Astrocyte of the cerebellum (primary cell): ENCODE measurements around the gene LFNG.

Experiments
- DNase-seq: peaks from one replicate; pipeline ENCODE4 v3.0.0-alpha.2; 2011; ENCODE audit warnings: low read depth
- H3K4me3 ChIP-seq: 2 replicates; pipeline ENCODE4 v1.5.1; 2011; ENCODE audit warnings: mild to moderate bottlenecking, low read depth, low read length, moderate library complexity
- in situ Hi-C: cut with HindIII; loops from 2 replicates; pipeline ENCODE4 v1.10.0; 2017; ENCODE audit warnings: low sequenced_read_pairs
- TF ChIP-seq, protein P1 (sequence below): IDR thresholded peaks from 2 replicates; pipeline ENCODE4 v1.5.1; 2012; ENCODE audit warnings: low read length, low read depth, moderate library complexity, mild to moderate bottlenecking; ENCODE audit errors: missing control alignments

LFNG gene

DNA sequence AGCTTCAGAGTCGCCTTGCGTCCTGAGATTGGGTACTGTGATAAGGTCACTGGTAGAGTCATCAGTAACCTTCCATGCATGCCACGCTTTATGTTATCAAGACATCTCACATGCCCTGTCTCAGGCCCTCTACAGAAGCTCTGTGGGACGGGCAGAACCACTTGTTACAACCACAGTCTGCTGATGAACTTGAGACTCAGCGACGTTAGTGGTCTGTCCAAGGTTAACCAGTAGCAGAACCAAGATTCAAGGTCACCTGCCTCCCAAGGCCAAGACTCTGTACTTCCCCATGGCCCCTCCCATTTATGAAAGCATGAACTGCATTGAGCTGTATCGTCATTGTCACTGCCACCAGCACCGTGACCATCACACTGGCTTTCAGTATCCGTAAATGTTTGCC, 54.2 kb downstream of the LFNG start:
- no peak overlapping the region for H3K4me3 ChIP-seq
- in situ Hi-C loops = no loop called here
- TF ChIP-seq, protein P1, sequence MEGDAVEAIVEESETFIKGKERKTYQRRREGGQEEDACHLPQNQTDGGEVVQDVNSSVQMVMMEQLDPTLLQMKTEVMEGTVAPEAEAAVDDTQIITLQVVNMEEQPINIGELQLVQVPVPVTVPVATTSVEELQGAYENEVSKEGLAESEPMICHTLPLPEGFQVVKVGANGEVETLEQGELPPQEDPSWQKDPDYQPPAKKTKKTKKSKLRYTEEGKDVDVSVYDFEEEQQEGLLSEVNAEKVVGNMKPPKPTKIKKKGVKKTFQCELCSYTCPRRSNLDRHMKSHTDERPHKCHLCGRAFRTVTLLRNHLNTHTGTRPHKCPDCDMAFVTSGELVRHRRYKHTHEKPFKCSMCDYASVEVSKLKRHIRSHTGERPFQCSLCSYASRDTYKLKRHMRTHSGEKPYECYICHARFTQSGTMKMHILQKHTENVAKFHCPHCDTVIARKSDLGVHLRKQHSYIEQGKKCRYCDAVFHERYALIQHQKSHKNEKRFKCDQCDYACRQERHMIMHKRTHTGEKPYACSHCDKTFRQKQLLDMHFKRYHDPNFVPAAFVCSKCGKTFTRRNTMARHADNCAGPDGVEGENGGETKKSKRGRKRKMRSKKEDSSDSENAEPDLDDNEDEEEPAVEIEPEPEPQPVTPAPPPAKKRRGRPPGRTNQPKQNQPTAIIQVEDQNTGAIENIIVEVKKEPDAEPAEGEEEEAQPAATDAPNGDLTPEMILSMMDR = no peak
- no peak for DNase-seq

DNA sequence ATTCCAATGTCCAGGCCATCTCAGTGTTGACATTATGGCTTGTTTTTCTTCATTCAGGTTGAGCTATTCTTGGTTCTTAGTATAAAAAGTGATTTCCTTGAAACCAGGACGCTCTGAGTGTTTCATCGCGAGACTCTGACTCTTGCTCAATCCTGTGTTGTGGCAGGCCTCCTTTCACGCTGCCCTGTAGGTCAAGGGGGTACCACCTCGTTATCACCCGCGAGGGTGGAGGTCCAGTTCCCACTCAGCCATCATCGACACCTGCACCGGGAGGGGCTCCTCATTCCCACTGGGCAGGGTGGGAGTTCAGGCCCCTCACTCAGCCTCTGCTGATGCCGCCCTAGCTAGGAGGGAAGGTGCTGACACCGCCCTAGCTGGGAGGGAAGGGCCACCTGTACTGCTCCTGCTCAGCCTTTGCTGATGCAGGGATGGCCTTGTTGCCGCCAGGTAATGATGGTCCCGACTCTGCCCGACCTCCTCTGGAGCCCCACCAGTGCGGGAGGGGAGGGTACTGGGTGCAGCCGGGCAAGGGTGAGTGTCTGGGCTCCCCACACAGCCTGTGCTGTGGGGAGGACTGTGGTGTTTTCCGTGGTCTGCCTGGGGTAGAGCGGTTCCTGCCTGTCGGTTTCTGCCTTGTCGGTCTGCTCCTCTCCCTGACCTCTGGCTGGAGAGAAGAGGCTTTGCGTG, 55.6 kb downstream of the LFNG start:
- H3K4me3 ChIP-seq = no peak overlapping the region
- DNase-seq = no peak
- in situ Hi-C loops = no loop called here
- TF ChIP-seq, protein P1 = no peak

DNA sequence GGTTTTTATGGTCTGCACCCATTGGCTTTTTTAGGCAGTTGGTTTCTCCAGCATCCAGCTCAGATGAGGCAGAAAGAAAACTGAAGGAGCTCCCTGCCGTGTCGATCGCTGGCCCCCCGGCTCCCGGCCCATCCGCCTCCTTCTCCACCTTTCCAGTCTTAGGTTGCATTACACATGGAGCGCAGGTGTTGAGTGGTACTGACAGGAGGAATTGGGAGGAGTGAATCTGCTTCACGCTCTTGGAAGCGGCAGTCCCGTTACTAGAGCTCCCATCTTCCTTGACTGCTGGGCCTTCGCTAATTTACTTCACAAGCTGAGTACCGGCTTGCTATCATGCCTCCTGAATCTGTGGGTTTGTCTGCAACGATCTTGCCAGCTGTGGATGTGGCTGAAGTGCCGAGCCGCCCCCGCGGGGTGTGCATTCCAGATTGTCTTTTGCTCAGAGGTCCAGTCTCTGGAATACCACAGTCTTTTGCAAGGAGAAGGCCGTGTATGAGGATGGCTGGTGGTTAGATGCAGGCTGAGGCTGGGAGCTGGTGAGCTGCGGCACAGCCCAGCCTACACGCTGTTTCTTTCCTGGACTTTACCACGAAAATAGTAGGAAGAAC, 56.3 kb downstream of the LFNG start:
- H3K4me3 ChIP-seq = no peak overlapping the region
- in situ Hi-C loops = no loop called here
- no peak for DNase-seq
- TF ChIP-seq, protein P1 = no peak

DNA sequence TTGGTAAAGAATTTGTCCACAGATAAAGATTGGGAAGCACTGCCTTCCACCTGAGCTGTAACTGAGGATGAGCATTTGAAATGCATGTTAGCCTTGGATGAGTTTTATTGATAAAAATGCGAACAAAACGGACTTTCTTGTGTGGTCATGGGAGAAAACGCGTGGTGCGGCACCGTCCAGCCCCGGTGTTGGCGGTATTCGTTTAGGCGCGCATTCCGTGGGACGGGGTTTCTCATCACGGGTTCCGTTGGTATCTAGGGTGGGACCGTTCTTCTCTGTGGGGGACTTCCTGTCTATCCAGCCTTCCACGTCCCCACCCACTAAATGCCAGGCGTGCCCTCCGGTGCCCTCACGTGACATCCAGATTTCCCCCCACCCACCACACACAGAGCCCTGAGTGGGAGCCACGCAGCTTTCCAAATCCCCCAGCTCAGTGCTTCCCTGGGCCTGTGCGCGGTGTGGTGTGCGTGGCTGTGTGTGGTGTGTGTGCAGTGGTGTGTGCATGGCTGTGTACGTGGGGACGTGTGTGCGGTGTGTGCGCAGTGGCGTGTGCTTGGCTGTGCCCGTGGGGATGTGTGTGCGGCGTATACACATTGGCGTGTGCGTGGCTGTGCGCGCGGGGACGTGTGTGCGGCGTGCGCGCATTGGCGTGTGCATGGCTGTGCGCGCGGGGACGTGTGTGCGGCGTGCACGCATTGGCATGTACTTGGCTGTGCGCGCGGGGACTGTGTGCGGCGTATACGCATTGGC, 57.3 kb downstream of the LFNG start:
- in situ Hi-C loops = no loop called here
- no peak overlapping the region for H3K4me3 ChIP-seq
- no peak for DNase-seq
- TF ChIP-seq, protein P1 = no peak
